Activated B cell treated with CpG ODN at 0.5 μM for 24 hours (primary cell): ENCODE data around the gene PAPPA. TPM values are rescaled to one million over a fixed set of nuclear protein-coding genes. Genes with fewer than 3 reads are reported as not detected.

Source experiments
- ATAC-seq: fragments of 200-7000 bp; cut with Tn5 transposase; one replicate; pipeline ENCODE4 v1.10.0; 2021; ENCODE audit warnings: low read depth, mild to moderate bottlenecking, moderate library complexity
- CTCF ChIA-PET: fragments of 350-600 bp; sonication (Branson Sonifier 250); formaldehyde crosslinking; loops from one replicate; lab custom pipeline; 2021; ENCODE audit warnings: antibody characterized with exemption; lab: Charles Lee
- POLR2A ChIA-PET: fragments of 350-600 bp; sonication (Branson Sonifier 250); formaldehyde crosslinking; loops from one replicate; lab custom pipeline; 2021; ENCODE audit warnings: antibody characterized with exemption; lab: Charles Lee
- DNase-seq: peaks from one replicate; pipeline ENCODE4 v3.0.0; 2022
- H3K27ac Mint-ChIP-seq: one replicate; pipeline ENCODE4 v1.8.0; 2020; ENCODE audit warnings: mixed read lengths
- H3K27me3 Mint-ChIP-seq: one replicate; pipeline ENCODE4 v1.8.0; 2021; ENCODE audit warnings: mixed read lengths
- H3K36me3 Mint-ChIP-seq: one replicate; pipeline ENCODE4 v1.8.0; 2021; ENCODE audit warnings: low read depth, mixed read lengths
- H3K4me1 Mint-ChIP-seq: one replicate; pipeline ENCODE4 v1.8.0; 2021; ENCODE audit warnings: mixed read lengths
- H3K4me3 Mint-ChIP-seq: one replicate; pipeline ENCODE4 v1.8.0; 2020; ENCODE audit warnings: mild to moderate bottlenecking, mixed read lengths
- H3K9me3 Mint-ChIP-seq: one replicate; pipeline ENCODE4 v1.8.0; 2020; ENCODE audit warnings: mixed read lengths
- CTCF ChIP-seq: fragments of 200-600 bp; IDR thresholded peaks from one replicate; pipeline ENCODE4 v1.8.0; 2022; ENCODE audit warnings: antibody characterized with exemption, mild to moderate bottlenecking
- intact Hi-C: fragments of 100-400 bp; cut with micrococcal nuclease; formaldehyde crosslinking; loops from one replicate; pipeline ENCODE4 v1.15.1; 2024
- total RNA-seq: library from RNA; stranded (reverse); gene quantifications from 2 replicates; pipeline ENCODE4 v1.2.3, GENCODE V29; 2022

Gene PAPPA
- total RNA-seq, 1 donor from 2014 or later, result not detected

- intact Hi-C loops, result no loop called here
- DNase-seq (no peak), ATAC-seq (no peak)
- Mint-ChIP-seq H3K4me3 (no peak overlapping the region), H3K27me3 (no peaks in the 10 kb centered on the region), H3K36me3 (no peaks in the 10 kb centered on the region), H3K9me3 (no peaks in the 10 kb centered on the region), H3K27ac (no peak overlapping the region), H3K4me1 (no peaks in the 10 kb centered on the region)
- TF ChIP-seq CTCF, result no peak
- ChIA-PET POLR2A (no interaction called here), CTCF (no interaction called here)
Observed at GRCh38 chr9:116378873-116379272, 225.3 kb downstream of the PAPPA start.

- Mint-ChIP-seq H3K4me3 (no peak overlapping the region), H3K27ac (no peak overlapping the region), H3K36me3 (no peaks in the 10 kb centered on the region), H3K4me1 (no peaks in the 10 kb centered on the region), H3K9me3 (no peaks in the 10 kb centered on the region), H3K27me3 (no peaks in the 10 kb centered on the region)
- DNase-seq (no peak), ATAC-seq (no peak)
- intact Hi-C loops, result no loop called here
- no peak for TF ChIP-seq CTCF
- ChIA-PET CTCF (no interaction called here), POLR2A (no interaction called here)
Observed at GRCh38 chr9:116379821-116380220, 226.2 kb downstream of the PAPPA start.

- no peak for TF ChIP-seq CTCF
- POLR2A ChIA-PET, result no interaction called here
- CTCF ChIA-PET, result no interaction called here
- Mint-ChIP-seq H3K9me3 (no peaks in the 10 kb centered on the region), H3K27ac (no peak overlapping the region), H3K4me1 (no peaks in the 10 kb centered on the region), H3K36me3 (no peaks in the 10 kb centered on the region), H3K27me3 (no peaks in the 10 kb centered on the region), H3K4me3 (no peak overlapping the region)
- DNase-seq (no peak), ATAC-seq (no peak)
- intact Hi-C loops, result no loop called here
Observed at GRCh38 chr9:116380496-116380995, 227.0 kb downstream of the PAPPA start.

- no peak for TF ChIP-seq CTCF
- H3K36me3 Mint-ChIP-seq, result no peaks in the 10 kb centered on the region
- no peaks in the 10 kb centered on the region for H3K9me3 Mint-ChIP-seq
- CTCF ChIA-PET, result no interaction called here
- POLR2A ChIA-PET, result no interaction called here
- ATAC-seq (no peak), DNase-seq (no peak)
- intact Hi-C loops, result no loop called here
- H3K4me1 Mint-ChIP-seq, result no peaks in the 10 kb centered on the region
- no peak overlapping the region for H3K4me3 Mint-ChIP-seq
- H3K27ac Mint-ChIP-seq, result no peak overlapping the region
- no peaks in the 10 kb centered on the region for H3K27me3 Mint-ChIP-seq
Observed at GRCh38 chr9:116381350-116381749, 227.8 kb downstream of the PAPPA start.

- Mint-ChIP-seq H3K27me3 (no peaks in the 10 kb centered on the region), H3K4me1 (no peaks in the 10 kb centered on the region), H3K27ac (no peak overlapping the region), H3K9me3 (no peaks in the 10 kb centered on the region), H3K36me3 (no peaks in the 10 kb centered on the region), H3K4me3 (no peak overlapping the region)
- ChIA-PET CTCF (no interaction called here), POLR2A (no interaction called here)
- intact Hi-C loops, result no loop called here
- DNase-seq (no peak), ATAC-seq (no peak)
- TF ChIP-seq CTCF, result no peak
Observed at GRCh38 chr9:116382053-116382452, 228.5 kb downstream of the PAPPA start.
